Neural cell (in vitro differentiated cells): Measurements from ENCODE around the gene PITPNB. TPM values are rescaled to one million over a fixed set of nuclear protein-coding genes. Genes with fewer than 3 reads are reported as not detected.

ENCODE experiments used
- H2AFZ ChIP-seq: fragments of 200-600, 300-800 bp; sonication (generic), shearing (Covaris generic); 2 replicates; pipeline ENCODE4 v1.6.0; 2014; ENCODE audit warnings: low read depth, mild to moderate bottlenecking, antibody characterized with exemption, low read length, moderate library complexity
- H3F3A ChIP-seq: fragments of 200-600 bp; shearing (Covaris generic); 2 replicates; pipeline ENCODE4 v1.6.1; 2016; ENCODE audit warnings: mild to moderate bottlenecking, moderate library complexity, mixed read lengths, antibody characterized with exemption, low read length; ENCODE audit not compliant: insufficient read depth, poor library complexity, severe bottlenecking
- H3K27ac ChIP-seq: fragments of 200-600, 300-800 bp; sonication (generic), shearing (Covaris generic); 2 replicates; pipeline ENCODE4 v1.5.1; 2014; ENCODE audit warnings: mild to moderate bottlenecking, low read length, moderate library complexity
- H3K27me3 ChIP-seq: fragments of 300-800, 200-600 bp; sonication (generic), shearing (Covaris generic); 2 replicates; pipeline ENCODE4 v1.6.0; 2014; ENCODE audit warnings: mild to moderate bottlenecking, low read depth, low read length, moderate library complexity; ENCODE audit not compliant: insufficient read depth
- H3K36me3 ChIP-seq: fragments of 300-800, 200-600 bp; sonication (generic), shearing (Covaris generic); 2 replicates; pipeline ENCODE4 v1.5.1; 2014; ENCODE audit warnings: mild to moderate bottlenecking, antibody characterized with exemption, low read length, moderate library complexity; ENCODE audit not compliant: insufficient read depth
- H3K4me2 ChIP-seq: fragments of 300-800, 200-600 bp; sonication (generic), shearing (Covaris generic); 2 replicates; pipeline ENCODE4 v1.6.0; 2014; ENCODE audit warnings: mild to moderate bottlenecking, low read length
- H3K4me3 ChIP-seq: fragments of 300-800, 200-600 bp; sonication (generic), shearing (Covaris generic); 2 replicates; pipeline ENCODE4 v1.5.1; 2014; ENCODE audit warnings: mild to moderate bottlenecking, low read length, moderate library complexity
- H3K79me2 ChIP-seq: fragments of 200-600 bp; shearing (Covaris generic); replicated peaks from 2 replicates; pipeline ENCODE4 v1.6.0; 2014; ENCODE audit warnings: mild to moderate bottlenecking, low read length, moderate library complexity; ENCODE audit not compliant: insufficient read depth
- H3K9ac ChIP-seq: fragments of 300-800, 200-600 bp; sonication (generic), shearing (Covaris generic); 2 replicates; pipeline ENCODE4 v1.6.1; 2016; ENCODE audit warnings: mild to moderate bottlenecking, low read length, mixed read lengths
- H3K9me2 ChIP-seq: fragments of 200-600 bp; shearing (Covaris generic); 2 replicates; pipeline ENCODE4 v1.6.1; 2016; ENCODE audit warnings: mild to moderate bottlenecking, low read length, mixed read lengths; ENCODE audit not compliant: insufficient read depth
- H3K9me3 ChIP-seq: fragments of 200-600, 300-800 bp; sonication (generic), shearing (Covaris generic); 2 replicates; pipeline ENCODE4 v1.6.1; 2016; ENCODE audit warnings: mild to moderate bottlenecking, mixed run types, low read length, moderate library complexity, mixed read lengths
- H4K20me1 ChIP-seq: fragments of 200-600 bp; shearing (Covaris generic); 2 replicates; pipeline ENCODE4 v1.6.1; 2016; ENCODE audit warnings: mild to moderate bottlenecking, mixed run types; ENCODE audit not compliant: insufficient read depth
- EP300 ChIP-seq: fragments of 450-650 bp; conservative IDR thresholded peaks from 2 replicates; pipeline ENCODE4 v1.6.1; 2014; ENCODE audit warnings: antibody characterized with exemption, mild to moderate bottlenecking, moderate library complexity; ENCODE audit not compliant: poor library complexity, severe bottlenecking
- EZH2 ChIP-seq: fragments of 200-600, 300-800 bp; shearing (Covaris generic), sonication (generic); IDR thresholded peaks from 2 replicates; pipeline ENCODE4 v1.6.1; 2014; ENCODE audit warnings: antibody characterized with exemption, low read length, borderline replicate concordance, mild to moderate bottlenecking; ENCODE audit not compliant: insufficient read depth, poor library complexity, severe bottlenecking
- MXI1 ChIP-seq: fragments of 450-650 bp; conservative IDR thresholded peaks from 2 replicates; pipeline ENCODE4 v1.6.1; 2014; ENCODE audit warnings: antibody characterized with exemption, mild to moderate bottlenecking; ENCODE audit not compliant: poor library complexity, severe bottlenecking
- POLR2AphosphoS5 ChIP-seq: IDR thresholded peaks from 2 replicates; pipeline ENCODE4 v1.6.1; 2012
- RAD21 ChIP-seq: fragments of 450-650 bp; conservative IDR thresholded peaks from 2 replicates; pipeline ENCODE4 v1.6.1; 2014; ENCODE audit warnings: antibody characterized with exemption, mild to moderate bottlenecking, moderate library complexity
- SMC3 ChIP-seq: fragments of 450-650 bp; conservative IDR thresholded peaks from 2 replicates; pipeline ENCODE4 v1.6.1; 2014; ENCODE audit warnings: antibody characterized with exemption, mild to moderate bottlenecking, moderate library complexity; ENCODE audit not compliant: poor library complexity
- TAF1 ChIP-seq: IDR thresholded peaks from 2 replicates; pipeline ENCODE4 v1.6.1; 2012; ENCODE audit warnings: low read depth
- polyA plus RNA-seq: library from polyadenylated mRNA; depleted of rRNA; stranded (reverse); fragments of >200 nt; gene quantifications from 2 replicates; pipeline ENCODE4 v1.2.3, GENCODE V29; 2014
- TF ChIP-seq, protein P1 (sequence below): fragments of 450-650 bp; IDR thresholded peaks from 2 replicates; pipeline ENCODE4 v1.5.1; 2014; ENCODE audit warnings: antibody characterized with exemption, mild to moderate bottlenecking, moderate library complexity; ENCODE audit not compliant: poor library complexity, severe bottlenecking
- TF ChIP-seq, protein P2 (sequence below): IDR thresholded peaks from 2 replicates; pipeline ENCODE4 v1.6.1; 2012; ENCODE audit warnings: borderline replicate concordance

The PITPNB gene
- polyA plus RNA-seq, 1 donor from 2014 or later, result 44.8 TPM

DNA sequence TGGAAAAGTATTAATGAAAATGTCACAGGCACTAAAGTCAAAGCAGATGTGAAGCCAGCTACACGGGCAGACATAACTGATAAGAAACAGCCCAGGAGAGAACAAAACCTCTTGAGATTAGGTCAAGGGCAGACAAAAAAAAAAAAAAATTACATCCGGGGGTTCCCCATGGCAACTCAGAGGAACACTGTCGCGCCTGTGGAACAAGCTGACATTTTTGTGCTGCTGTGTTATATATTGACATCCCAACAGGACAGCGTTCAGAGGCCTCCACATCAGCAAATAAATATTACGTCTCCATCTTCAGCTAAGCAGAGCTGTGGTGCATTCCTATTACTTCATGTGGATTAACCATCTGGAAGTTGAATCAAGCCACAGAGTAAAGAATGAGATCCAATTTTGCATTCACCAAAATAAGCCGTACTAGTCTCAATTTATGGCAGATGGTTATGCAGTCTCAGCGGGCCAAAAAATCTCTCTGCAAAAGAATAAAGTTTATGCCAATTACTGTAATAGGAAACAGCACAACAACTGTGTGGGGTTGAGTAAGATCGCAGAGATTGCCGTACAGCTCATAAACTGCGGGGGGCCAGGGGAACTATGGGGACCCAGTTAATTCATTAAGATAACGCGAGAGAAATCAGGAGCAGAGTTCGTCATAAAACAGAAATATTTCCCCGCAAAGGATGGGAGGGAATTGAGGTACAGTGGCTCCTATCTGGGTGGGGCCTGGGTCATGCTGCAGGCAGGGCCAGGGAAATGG lies 76.2 kb downstream of the PITPNB start:
- H3K27ac ChIP-seq, result no peak overlapping the region

GRCh38 chr22:27842201-27842600 lies 76.9 kb downstream of the PITPNB start:
- no peaks in the 10 kb centered on the region for H4K20me1 ChIP-seq
- H3K27ac ChIP-seq, result no peak overlapping the region
- H3K36me3 ChIP-seq, result no peaks in the 10 kb centered on the region
- no peak overlapping the region for H3K4me2 ChIP-seq
- H3K9me3 ChIP-seq, result no peaks in the 10 kb centered on the region
- H3F3A ChIP-seq, result no peaks in the 10 kb centered on the region
- no peak for TF ChIP-seq EZH2
- TF ChIP-seq RAD21, result no peak
- no peak for TF ChIP-seq MXI1
- no peak for TF ChIP-seq POLR2AphosphoS5
- TF ChIP-seq, protein P1, sequence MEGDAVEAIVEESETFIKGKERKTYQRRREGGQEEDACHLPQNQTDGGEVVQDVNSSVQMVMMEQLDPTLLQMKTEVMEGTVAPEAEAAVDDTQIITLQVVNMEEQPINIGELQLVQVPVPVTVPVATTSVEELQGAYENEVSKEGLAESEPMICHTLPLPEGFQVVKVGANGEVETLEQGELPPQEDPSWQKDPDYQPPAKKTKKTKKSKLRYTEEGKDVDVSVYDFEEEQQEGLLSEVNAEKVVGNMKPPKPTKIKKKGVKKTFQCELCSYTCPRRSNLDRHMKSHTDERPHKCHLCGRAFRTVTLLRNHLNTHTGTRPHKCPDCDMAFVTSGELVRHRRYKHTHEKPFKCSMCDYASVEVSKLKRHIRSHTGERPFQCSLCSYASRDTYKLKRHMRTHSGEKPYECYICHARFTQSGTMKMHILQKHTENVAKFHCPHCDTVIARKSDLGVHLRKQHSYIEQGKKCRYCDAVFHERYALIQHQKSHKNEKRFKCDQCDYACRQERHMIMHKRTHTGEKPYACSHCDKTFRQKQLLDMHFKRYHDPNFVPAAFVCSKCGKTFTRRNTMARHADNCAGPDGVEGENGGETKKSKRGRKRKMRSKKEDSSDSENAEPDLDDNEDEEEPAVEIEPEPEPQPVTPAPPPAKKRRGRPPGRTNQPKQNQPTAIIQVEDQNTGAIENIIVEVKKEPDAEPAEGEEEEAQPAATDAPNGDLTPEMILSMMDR, result no peak
- no peak for TF ChIP-seq EP300
- TF ChIP-seq, protein P2, sequence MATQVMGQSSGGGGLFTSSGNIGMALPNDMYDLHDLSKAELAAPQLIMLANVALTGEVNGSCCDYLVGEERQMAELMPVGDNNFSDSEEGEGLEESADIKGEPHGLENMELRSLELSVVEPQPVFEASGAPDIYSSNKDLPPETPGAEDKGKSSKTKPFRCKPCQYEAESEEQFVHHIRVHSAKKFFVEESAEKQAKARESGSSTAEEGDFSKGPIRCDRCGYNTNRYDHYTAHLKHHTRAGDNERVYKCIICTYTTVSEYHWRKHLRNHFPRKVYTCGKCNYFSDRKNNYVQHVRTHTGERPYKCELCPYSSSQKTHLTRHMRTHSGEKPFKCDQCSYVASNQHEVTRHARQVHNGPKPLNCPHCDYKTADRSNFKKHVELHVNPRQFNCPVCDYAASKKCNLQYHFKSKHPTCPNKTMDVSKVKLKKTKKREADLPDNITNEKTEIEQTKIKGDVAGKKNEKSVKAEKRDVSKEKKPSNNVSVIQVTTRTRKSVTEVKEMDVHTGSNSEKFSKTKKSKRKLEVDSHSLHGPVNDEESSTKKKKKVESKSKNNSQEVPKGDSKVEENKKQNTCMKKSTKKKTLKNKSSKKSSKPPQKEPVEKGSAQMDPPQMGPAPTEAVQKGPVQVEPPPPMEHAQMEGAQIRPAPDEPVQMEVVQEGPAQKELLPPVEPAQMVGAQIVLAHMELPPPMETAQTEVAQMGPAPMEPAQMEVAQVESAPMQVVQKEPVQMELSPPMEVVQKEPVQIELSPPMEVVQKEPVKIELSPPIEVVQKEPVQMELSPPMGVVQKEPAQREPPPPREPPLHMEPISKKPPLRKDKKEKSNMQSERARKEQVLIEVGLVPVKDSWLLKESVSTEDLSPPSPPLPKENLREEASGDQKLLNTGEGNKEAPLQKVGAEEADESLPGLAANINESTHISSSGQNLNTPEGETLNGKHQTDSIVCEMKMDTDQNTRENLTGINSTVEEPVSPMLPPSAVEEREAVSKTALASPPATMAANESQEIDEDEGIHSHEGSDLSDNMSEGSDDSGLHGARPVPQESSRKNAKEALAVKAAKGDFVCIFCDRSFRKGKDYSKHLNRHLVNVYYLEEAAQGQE, result no peak
- TF ChIP-seq SMC3, result no peak
- TF ChIP-seq TAF1, result no peak
- no peaks in the 10 kb centered on the region for H3K27me3 ChIP-seq
- no peak overlapping the region for H3K9ac ChIP-seq
- H3K9me2 ChIP-seq, result no peaks in the 10 kb centered on the region
- H3K79me2 ChIP-seq, result no peaks in the 10 kb centered on the region
- H2AFZ ChIP-seq, result no peak overlapping the region
- no peak overlapping the region for H3K4me3 ChIP-seq

More for the DNA sequence above, 76.2 kb downstream of the PITPNB start:
- TF ChIP-seq, protein P2, result no peak
- TF ChIP-seq EZH2 (no peak), TAF1 (no peak), SMC3 (no peak), MXI1 (no peak), RAD21 (no peak)
- TF ChIP-seq, protein P1, result no peak
- H3K9me2 ChIP-seq, result no peaks in the 10 kb centered on the region
- H3K9ac ChIP-seq, result no peak overlapping the region
- no peaks in the 10 kb centered on the region for H4K20me1 ChIP-seq
- no peaks in the 10 kb centered on the region for H3K9me3 ChIP-seq
- no peak overlapping the region for H2AFZ ChIP-seq
- H3K4me3 ChIP-seq, result no peak overlapping the region
- H3K36me3 ChIP-seq, result no peaks in the 10 kb centered on the region
- H3K27me3 ChIP-seq, result no peaks in the 10 kb centered on the region
- H3K79me2 ChIP-seq, result no peaks in the 10 kb centered on the region
- H3F3A ChIP-seq, result no peaks in the 10 kb centered on the region
- no peak overlapping the region for H3K4me2 ChIP-seq
